GM19035 (cell line): ENCODE data around the gene TECTA.
"Not testable (repeated sequence)": the region's sequence is repeated elsewhere in the genome, so short reads cannot be mapped to it uniquely, and the experiment has no call there.

Experiments
- ATAC-seq: cut with Tn5 transposase; IDR thresholded peaks from one replicate; pipeline ENCODE4 v1.9.1; 2021; ENCODE audit not compliant: unreplicated experiment

The TECTA gene

GRCh38 chr11:121177629-121178028 lies 76.6 kb downstream of the TECTA start:
- not testable (repeated sequence) for ATAC-seq

GRCh38 chr11:121179306-121179705 lies 78.3 kb downstream of the TECTA start:
- no peak for ATAC-seq

GRCh38 chr11:121180183-121180582 lies 79.1 kb downstream of the TECTA start:
- no peak for ATAC-seq

- no peak for ATAC-seq
Measured at GRCh38 chr11:121188776-121189175, 87.7 kb downstream of the TECTA start.

GRCh38 chr11:121191818-121192217 lies 90.8 kb downstream of the TECTA start:
- ATAC-seq, result no peak

- peak; percentile 76 for ATAC-seq
Measured at GRCh38 chr11:121194731-121195596, 93.9 kb downstream of the TECTA start.

GRCh38 chr11:121198491-121198890 lies 97.4 kb downstream of the TECTA start:
- ATAC-seq, result no peak

GRCh38 chr11:121199516-121199915 lies 98.5 kb downstream of the TECTA start:
- ATAC-seq, result no peak

- ATAC-seq, result no peak
Measured at GRCh38 chr11:121206810-121207209, 105.8 kb downstream of the TECTA start.

GRCh38 chr11:121207485-121208115 lies 106.6 kb downstream of the TECTA start:
- peak; percentile 62 for ATAC-seq

GRCh38 chr11:121210445-121211080 lies 109.5 kb downstream of the TECTA start:
- ATAC-seq, result no peak

GRCh38 chr11:121211626-121212025 lies 110.6 kb downstream of the TECTA start:
- ATAC-seq, result no peak

- no peak for ATAC-seq
Measured at GRCh38 chr11:121212536-121213361, 111.7 kb downstream of the TECTA start.

- ATAC-seq, result no peak
Measured at GRCh38 chr11:121213362-121213893, 112.4 kb downstream of the TECTA start.

- ATAC-seq, result no peak
Measured at GRCh38 chr11:121214861-121215260, 113.8 kb downstream of the TECTA start.

GRCh38 chr11:121221496-121222200 lies 120.6 kb downstream of the TECTA start:
- no peak for ATAC-seq

- no peak for ATAC-seq
Measured at GRCh38 chr11:121223161-121223560, 122.1 kb downstream of the TECTA start.

GRCh38 chr11:121225382-121225781 lies 124.3 kb downstream of the TECTA start:
- ATAC-seq, result no peak

- no peak for ATAC-seq
Measured at GRCh38 chr11:121226415-121227263, 125.6 kb downstream of the TECTA start.
